Astrocyte of the spinal cord (primary cell): ENCODE data around the gene FAXDC2.

Source experiments
- DNase-seq: peaks from one replicate; pipeline ENCODE4 v3.0.0; 2011; ENCODE audit warnings: low read depth, low spot score
- H3K4me3 ChIP-seq: 2 replicates; pipeline ENCODE4 v1.5.1; 2011; ENCODE audit warnings: low read depth, mild to moderate bottlenecking, low read length, moderate library complexity
- in situ Hi-C: cut with HindIII; loops from 2 replicates; pipeline ENCODE4 v1.10.0; 2017; ENCODE audit warnings: low sequenced_read_pairs
- TF ChIP-seq, protein P1 (sequence below): IDR thresholded peaks from 2 replicates; pipeline ENCODE4 v1.5.1; 2012; ENCODE audit warnings: low read depth, mild to moderate bottlenecking, low read length, inconsistent platforms

FAXDC2 gene

GRCh38 chr5:154831451-154831850, 19.0 kb downstream of the FAXDC2 start:
- in situ Hi-C loops = no loop called here
- TF ChIP-seq, protein P1, sequence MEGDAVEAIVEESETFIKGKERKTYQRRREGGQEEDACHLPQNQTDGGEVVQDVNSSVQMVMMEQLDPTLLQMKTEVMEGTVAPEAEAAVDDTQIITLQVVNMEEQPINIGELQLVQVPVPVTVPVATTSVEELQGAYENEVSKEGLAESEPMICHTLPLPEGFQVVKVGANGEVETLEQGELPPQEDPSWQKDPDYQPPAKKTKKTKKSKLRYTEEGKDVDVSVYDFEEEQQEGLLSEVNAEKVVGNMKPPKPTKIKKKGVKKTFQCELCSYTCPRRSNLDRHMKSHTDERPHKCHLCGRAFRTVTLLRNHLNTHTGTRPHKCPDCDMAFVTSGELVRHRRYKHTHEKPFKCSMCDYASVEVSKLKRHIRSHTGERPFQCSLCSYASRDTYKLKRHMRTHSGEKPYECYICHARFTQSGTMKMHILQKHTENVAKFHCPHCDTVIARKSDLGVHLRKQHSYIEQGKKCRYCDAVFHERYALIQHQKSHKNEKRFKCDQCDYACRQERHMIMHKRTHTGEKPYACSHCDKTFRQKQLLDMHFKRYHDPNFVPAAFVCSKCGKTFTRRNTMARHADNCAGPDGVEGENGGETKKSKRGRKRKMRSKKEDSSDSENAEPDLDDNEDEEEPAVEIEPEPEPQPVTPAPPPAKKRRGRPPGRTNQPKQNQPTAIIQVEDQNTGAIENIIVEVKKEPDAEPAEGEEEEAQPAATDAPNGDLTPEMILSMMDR = no peak
- H3K4me3 ChIP-seq = no peak overlapping the region
- DNase-seq = no peak

GRCh38 chr5:154830596-154830995, 19.8 kb downstream of the FAXDC2 start:
- in situ Hi-C loops = no loop called here
- no peak for DNase-seq
- H3K4me3 ChIP-seq = no peak overlapping the region
- TF ChIP-seq, protein P1 = no peak

- DNase-seq = no peak
- TF ChIP-seq, protein P1 = no peak
- in situ Hi-C loops = no loop called here
- no peak overlapping the region for H3K4me3 ChIP-seq
Observed at GRCh38 chr5:154830219-154830595, 20.2 kb downstream of the FAXDC2 start.

DNA sequence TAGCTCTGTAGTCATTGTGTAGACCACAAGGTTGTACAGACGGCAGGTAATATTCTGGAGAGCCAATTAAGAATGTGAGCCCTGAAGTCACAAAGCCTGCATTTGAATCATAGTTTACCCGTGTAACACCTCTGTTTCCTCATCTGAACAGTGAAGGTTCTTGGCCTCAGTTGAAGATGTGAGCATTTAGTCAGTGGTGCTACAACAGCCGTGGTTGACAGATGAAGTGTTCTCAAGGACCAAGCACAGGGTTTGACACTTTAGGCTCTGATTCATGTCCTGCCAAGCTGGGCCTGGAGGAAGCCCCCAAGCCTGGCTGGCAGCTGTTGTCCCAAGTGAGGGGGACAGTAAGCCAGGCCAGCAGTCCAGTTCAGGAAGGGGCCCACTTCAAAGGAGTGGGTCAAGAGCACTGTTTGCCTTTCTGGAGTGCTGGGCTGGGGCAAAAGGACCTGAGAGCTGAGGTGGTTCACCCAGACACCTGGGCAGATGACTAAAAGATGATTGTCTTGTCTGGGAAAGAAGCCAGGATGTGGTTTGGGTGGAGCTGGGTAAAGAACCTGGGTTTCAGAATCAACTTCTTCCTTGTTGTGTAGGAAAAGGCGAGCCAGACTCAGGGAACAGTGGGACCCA, 20.7 kb downstream of the FAXDC2 start:
- TF ChIP-seq, protein P1 = no peak
- DNase-seq = peak; percentile 24
- in situ Hi-C loops = no loop called here
- no peak overlapping the region for H3K4me3 ChIP-seq

GRCh38 chr5:154829181-154829588, 21.2 kb downstream of the FAXDC2 start:
- in situ Hi-C loops = no loop called here
- TF ChIP-seq, protein P1 = no peak
- no peak overlapping the region for H3K4me3 ChIP-seq
- DNase-seq = no peak

- no peak for DNase-seq
- in situ Hi-C loops = no loop called here
- H3K4me3 ChIP-seq = no peak overlapping the region
- TF ChIP-seq, protein P1 = no peak
Observed at GRCh38 chr5:154824070-154824469, 26.3 kb downstream of the FAXDC2 start.
